HCT116 (cell line): ENCODE data around the gene EPHB2. TPM values are rescaled to one million over a fixed set of nuclear protein-coding genes. Genes with fewer than 3 reads are reported as not detected.

ENCODE experiments used
- ATAC-seq: fragments of 200-7000 bp; cut with Tn5 transposase; 2 replicates; pipeline ENCODE4 v1.9.1; 2020; ENCODE audit warnings: mild to moderate bottlenecking, moderate library complexity
- BruUV-seq: library from RNA; stranded (reverse); fragments of 400-500 nt; replicated peaks from 2 replicates; lab custom pipeline; 2021; lab: Mats Ljungman, UMichigan
- CTCF ChIA-PET: fragments of 300-600 bp; sonication (Branson Sonifier 250); formaldehyde crosslinking; loops from one replicate; lab custom pipeline; 2021; ENCODE audit warnings: antibody characterized with exemption; lab: Charles Lee
- POLR2A ChIA-PET: fragments of 300-600, 350-600 bp; sonication (Branson Sonifier 250); formaldehyde crosslinking; loops from one replicate; lab custom pipeline; 2021; ENCODE audit warnings: antibody characterized with exemption; lab: Charles Lee
- RAD21 ChIA-PET, 2 experiments: fragments of 300-600 bp; sonication (Branson Sonifier 250); formaldehyde crosslinking; loops; one replicate each; lab custom pipeline; 2023; ENCODE audit warnings: low total read pairs in 2 of 2; ENCODE audit not compliant: uncharacterized antibody in 2 of 2, unreplicated experiment in 2 of 2, low non-redundant PET in 1 of 2; lab: Charles Lee
- DNase-seq: peaks from one replicate; pipeline ENCODE4 v3.0.0-alpha.2; 2010; ENCODE audit warnings: low read depth, low spot score
- H2AFZ ChIP-seq: fragments of 200-600 bp; shearing (Covaris generic), sonication (generic); 2 replicates; pipeline ENCODE4 v1.6.1; 2017; ENCODE audit warnings: low read depth, mixed run types, mixed read lengths, antibody characterized with exemption, low read length; ENCODE audit not compliant: poor library complexity, severe bottlenecking
- H3K27ac ChIP-seq: 2 replicates; pipeline ENCODE4 v1.5.1; 2012; ENCODE audit warnings: low read depth, low read length
- H3K27me3 ChIP-seq: fragments of 200-600 bp; sonication (generic); 2 replicates; pipeline ENCODE4 v1.6.1; 2016; ENCODE audit warnings: mixed run types, low read length, mixed read lengths; ENCODE audit not compliant: insufficient read depth
- H3K36me3 ChIP-seq, 2 experiments: fragments of 200-500 bp in 1 of 2; fragments of 200-600 bp in 1 of 2; sonication (Bioruptor generic) in 1 of 2; sonication (generic) in 1 of 2; 2 replicates each; pipeline versions ENCODE4 v1.5.1 to v1.6.1; 2014 to 2016; ENCODE audit warnings: low read length in 2 of 2, inconsistent platforms in 1 of 2, mixed read lengths in 1 of 2, mixed run types in 1 of 2; ENCODE audit not compliant: insufficient read depth in 2 of 2, control insufficient read depth in 1 of 2
- H3K4me1 ChIP-seq, 2 experiments: fragments of 200-600 bp in 1 of 2; sonication (generic) in 1 of 2; 2 replicates each; pipeline versions ENCODE4 v1.5.1 to v1.6.1; 2012 to 2017; ENCODE audit warnings: low read length in 2 of 2, inconsistent platforms in 1 of 2, mild to moderate bottlenecking in 1 of 2, mixed read lengths in 1 of 2, mixed run types in 1 of 2, moderate library complexity in 1 of 2; ENCODE audit not compliant: insufficient read depth in 2 of 2, control insufficient read depth in 1 of 2
- H3K4me2 ChIP-seq: fragments of 200-600 bp; sonication (generic); 2 replicates; pipeline ENCODE4 v1.6.1; 2017; ENCODE audit warnings: mixed run types, low read length, mixed read lengths
- H3K4me3 ChIP-seq, 2 experiments: fragments of 200-600 bp in 1 of 2; sonication (generic) in 1 of 2; replicated peaks in 1 of 2; 2 replicates each; pipeline ENCODE4 v1.5.1; 2011 to 2016; ENCODE audit warnings: low read length in 2 of 2, control low read depth in 1 of 2, low read depth in 1 of 2, mild to moderate bottlenecking in 1 of 2, mixed read lengths in 1 of 2, mixed run types in 1 of 2
- H3K79me2 ChIP-seq: fragments of 200-600 bp; sonication (generic); 2 replicates; pipeline ENCODE4 v1.6.1; 2017; ENCODE audit warnings: mild to moderate bottlenecking, mixed run types, low read length, moderate library complexity, mixed read lengths; ENCODE audit not compliant: insufficient read depth
- H3K9ac ChIP-seq: fragments of 200-600 bp; sonication (generic); 2 replicates; pipeline ENCODE4 v1.6.1; 2016; ENCODE audit warnings: low read length, mixed read lengths
- H3K9me2 ChIP-seq: fragments of 200-600 bp; sonication (generic), shearing (Covaris generic); 2 replicates; pipeline ENCODE4 v1.6.1; 2017; ENCODE audit warnings: mixed run types, mild to moderate bottlenecking, moderate library complexity; ENCODE audit not compliant: insufficient read depth
- H3K9me3 ChIP-seq, 2 experiments: fragments of 200-500 bp in 1 of 2; fragments of 200-600 bp in 1 of 2; sonication (Bioruptor generic) in 1 of 2; sonication (generic) in 1 of 2; 2 replicates each; pipeline ENCODE4 v1.6.1; 2014 to 2017; ENCODE audit warnings: low read length in 2 of 2, mixed read lengths in 2 of 2, inconsistent platforms in 1 of 2, low read depth in 1 of 2, mild to moderate bottlenecking in 1 of 2, mixed run types in 1 of 2, moderate library complexity in 1 of 2; ENCODE audit not compliant: control insufficient read depth in 1 of 2, insufficient read depth in 1 of 2
- H4K20me1 ChIP-seq: fragments of 200-600 bp; sonication (generic), shearing (Covaris generic); 2 replicates; pipeline ENCODE4 v1.6.1; 2017; ENCODE audit warnings: mixed run types, mild to moderate bottlenecking, moderate library complexity; ENCODE audit not compliant: insufficient read depth
- CEBPB ChIP-seq: IDR thresholded peaks from 2 replicates; pipeline ENCODE4 v1.6.1; 2012; ENCODE audit warnings: low read depth
- EZH2 ChIP-seq: fragments of 200-600 bp; sonication (generic); IDR thresholded peaks from 2 replicates; pipeline ENCODE4 v1.6.1; 2017; ENCODE audit warnings: antibody characterized with exemption, mixed run types
- EZH2phosphoT487 ChIP-seq: fragments of 200-600 bp; IDR thresholded peaks from 2 replicates; pipeline ENCODE4 v1.6.1; 2018; ENCODE audit warnings: antibody characterized with exemption, borderline replicate concordance
- FOSL1 ChIP-seq: IDR thresholded peaks from 2 replicates; pipeline ENCODE4 v1.6.1; 2012; ENCODE audit warnings: low read depth
- JUND ChIP-seq: IDR thresholded peaks from 2 replicates; pipeline ENCODE4 v1.6.1; 2012
- POLR2A ChIP-seq: IDR thresholded peaks from 2 replicates; pipeline ENCODE4 v1.7.0; 2011; ENCODE audit warnings: borderline replicate concordance; ENCODE audit not compliant: insufficient read depth, insufficient read length; ENCODE audit errors: extremely low read depth
- RAD21 ChIP-seq: IDR thresholded peaks from 2 replicates; pipeline ENCODE4 v1.6.1; 2012; ENCODE audit warnings: low read depth, mild to moderate bottlenecking
- REST ChIP-seq: IDR thresholded peaks from 2 replicates; pipeline ENCODE4 v1.6.1; 2012; ENCODE audit warnings: low read depth
- SP1 ChIP-seq: IDR thresholded peaks from 2 replicates; pipeline ENCODE4 v1.6.1; 2012; ENCODE audit warnings: low read depth
- TCF7L2 ChIP-seq: IDR thresholded peaks from 2 replicates; pipeline ENCODE4 v1.7.0; 2011; ENCODE audit warnings: borderline replicate concordance, inconsistent platforms; ENCODE audit not compliant: insufficient read depth, insufficient read length; ENCODE audit errors: extremely low read depth
- YY1 ChIP-seq: IDR thresholded peaks from 2 replicates; pipeline ENCODE4 v1.6.1; 2011; ENCODE audit warnings: low read length, low read depth, moderate library complexity, mild to moderate bottlenecking; ENCODE audit not compliant: insufficient replicate concordance; ENCODE audit errors: extremely low read depth
- ZFX ChIP-seq: fragments of 450-650 bp; IDR thresholded peaks from 2 replicates; pipeline ENCODE4 v1.6.1; 2017
- ZNF274 ChIP-seq: fragments of 200-500 bp; sonication (Bioruptor generic); IDR thresholded peaks from 2 replicates; pipeline ENCODE4 v1.6.1; 2014; ENCODE audit warnings: mild to moderate bottlenecking, low read depth, low read length, inconsistent platforms
- intact Hi-C: fragments of 100-400 bp; cut with micrococcal nuclease; formaldehyde crosslinking; loops from 2 replicates; pipeline ENCODE4 v1.10.0; 2022
- total RNA-seq: library from RNA; stranded (reverse); gene quantifications from one replicate; pipeline ENCODE4 v1.2.1, GENCODE V29; 2021; ENCODE audit not compliant: unreplicated experiment
- TF ChIP-seq, protein P1 (sequence below): IDR thresholded peaks from 2 replicates; pipeline ENCODE4 v1.6.1; 2012

The EPHB2 gene
- total RNA-seq, 1 experiment from 2014 or later, result 19.5 TPM

DNA sequence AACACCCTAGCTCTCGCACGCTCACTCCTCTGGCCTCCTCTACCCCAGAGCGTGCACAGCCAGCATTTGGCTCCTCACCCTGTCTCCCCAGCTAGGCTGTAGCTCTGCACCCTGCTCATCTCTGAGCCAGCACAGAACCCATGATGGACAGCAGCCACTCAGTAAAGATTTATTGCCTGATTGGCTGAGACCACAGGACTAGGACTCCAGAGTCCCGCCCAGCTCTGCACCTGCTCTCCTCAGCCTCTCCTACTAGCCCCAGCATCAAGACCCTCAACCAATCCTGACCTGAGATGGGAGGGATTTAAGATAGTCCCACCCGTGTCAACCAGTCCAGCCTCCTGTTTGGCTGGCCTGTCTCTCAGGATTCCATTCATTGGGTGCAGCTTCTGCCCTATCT, 48.3 kb upstream of the EPHB2 start:
- Histone ChIP-seq H3K4me2 (no peak overlapping the region), H4K20me1 (no peaks in the 10 kb centered on the region)
- peak; percentile 76 for DNase-seq

DNA sequence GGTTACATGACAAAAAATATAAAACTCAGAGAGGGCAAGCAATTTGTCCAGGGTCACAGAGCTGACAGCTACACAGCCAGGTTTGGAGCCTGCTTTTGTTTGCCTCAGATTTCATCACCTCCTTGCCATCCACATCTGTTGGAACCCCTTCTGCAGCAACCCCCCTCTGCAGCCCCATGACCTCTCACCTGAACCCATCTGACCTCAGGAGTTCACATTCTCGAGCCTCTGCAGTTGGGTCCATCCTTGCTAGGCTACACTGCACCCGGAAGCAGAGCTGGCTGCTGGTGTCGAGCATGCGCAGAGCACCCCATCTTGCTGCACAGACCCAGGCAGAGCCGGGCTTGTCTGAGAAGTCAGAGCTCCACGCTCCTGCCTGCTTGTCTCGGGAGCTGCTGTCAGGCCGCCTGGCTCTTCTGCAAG, 47.6 kb upstream of the EPHB2 start:
- Histone ChIP-seq H3K27ac (no peak overlapping the region), H2AFZ (no peak overlapping the region), H3K9me2 (no peaks in the 10 kb centered on the region), H3K4me1 (no peaks in the 10 kb centered on the region), H3K9me3 (no peaks in the 10 kb centered on the region), H3K27me3 (peaks cover 5% of the 10 kb centered on the region; the same call in 1 of the 2 replicates), H3K4me2 (no peak overlapping the region), H3K36me3 (no peaks in the 10 kb centered on the region), H4K20me1 (no peaks in the 10 kb centered on the region), H3K9ac (no peak overlapping the region), H3K4me3 (no peak overlapping the region), H3K79me2 (no peaks in the 10 kb centered on the region)
- POLR2A ChIA-PET, result no interaction called here
- intact Hi-C loops, result no loop called here
- DNase-seq (no peak), ATAC-seq (no peak)
- TF ChIP-seq POLR2A, result no peak
- TF ChIP-seq, protein P1, sequence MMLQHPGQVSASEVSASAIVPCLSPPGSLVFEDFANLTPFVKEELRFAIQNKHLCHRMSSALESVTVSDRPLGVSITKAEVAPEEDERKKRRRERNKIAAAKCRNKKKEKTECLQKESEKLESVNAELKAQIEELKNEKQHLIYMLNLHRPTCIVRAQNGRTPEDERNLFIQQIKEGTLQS, result no peak
- no peak for TF ChIP-seq JUND
- TF ChIP-seq TCF7L2, result no peak
- TF ChIP-seq YY1, result no peak
- no peak for TF ChIP-seq FOSL1
- TF ChIP-seq EZH2phosphoT487, result no peak
- no peak for TF ChIP-seq CEBPB
- TF ChIP-seq ZFX, result no peak
- no peak for TF ChIP-seq REST
- TF ChIP-seq ZNF274, result no peak
- no peak for TF ChIP-seq RAD21
- no TSS peak for BruUV-seq
- RAD21 ChIA-PET, result no interaction called here
- CTCF ChIA-PET, result interaction anchor here (0.9 to 1.5 kb wide), 2 partner anchors 266 to 301 kb away, joined by 3 read pairs; no protein-coding TSS in a partner anchor

More for the DNA sequence above, 48.3 kb upstream of the EPHB2 start:
- Histone ChIP-seq H3K9me2 (no peaks in the 10 kb centered on the region), H3K4me1 (no peaks in the 10 kb centered on the region), H3K79me2 (no peaks in the 10 kb centered on the region), H3K9ac (no peak overlapping the region), H3K27ac (no peak overlapping the region), H3K27me3 (no peaks in the 10 kb centered on the region), H3K36me3 (no peaks in the 10 kb centered on the region), H3K9me3 (no peaks in the 10 kb centered on the region), H3K4me3 (no peak overlapping the region), H2AFZ (no peak overlapping the region)
- intact Hi-C loops, result no loop called here
- RAD21 ChIA-PET, result no interaction called here
- peak; percentile 94 for ATAC-seq
- no TSS peak for BruUV-seq
- TF ChIP-seq SP1, result peak; percentile 77
- TF ChIP-seq EZH2, result no peak
- TF ChIP-seq, all 23 proteins: peak for 1
- ChIA-PET CTCF (interaction anchor here (0.8 to 1.5 kb wide), 3 partner anchors 267 to 302 kb away, joined by 3 read pairs; no protein-coding TSS in a partner anchor), POLR2A (no interaction called here)
